AG09309 (cell line): ENCODE measurements around the gene PRKN.

Experiments used
- DNase-seq: peaks from one replicate; pipeline ENCODE4 v3.0.0-alpha.2; 2010; ENCODE audit warnings: low read depth
- H3K4me3 ChIP-seq: 2 replicates; pipeline ENCODE4 v1.5.1; 2011; ENCODE audit warnings: mild to moderate bottlenecking, low read depth, low read length, moderate library complexity; ENCODE audit not compliant: control insufficient read depth
- TF ChIP-seq, protein P1 (sequence below): IDR thresholded peaks from 2 replicates; pipeline ENCODE4 v1.5.1; 2011; ENCODE audit warnings: mild to moderate bottlenecking, low read depth, low read length, inconsistent platforms; ENCODE audit not compliant: insufficient read depth, control insufficient read depth; ENCODE audit errors: missing control alignments

Gene PRKN

DNA sequence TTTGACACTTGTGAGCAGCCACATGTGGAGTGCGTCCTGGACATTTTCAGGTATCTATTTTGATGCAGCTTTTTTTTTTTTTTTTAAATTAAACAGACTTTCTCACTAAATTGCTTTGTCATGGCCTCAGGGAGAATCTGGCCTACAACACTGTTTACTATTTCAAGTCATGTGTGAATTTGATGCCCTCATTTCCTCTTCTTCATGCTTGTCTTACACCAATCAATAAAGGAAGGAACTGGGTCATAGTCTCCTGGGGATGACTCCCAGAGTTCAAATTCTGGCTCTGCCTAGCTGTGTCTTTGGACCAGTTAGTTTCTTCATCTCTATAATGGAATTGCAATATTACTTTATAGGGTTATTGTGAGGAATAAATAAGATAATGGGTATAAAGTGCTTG, 554.1 kb downstream of the PRKN start:
- TF ChIP-seq, protein P1, sequence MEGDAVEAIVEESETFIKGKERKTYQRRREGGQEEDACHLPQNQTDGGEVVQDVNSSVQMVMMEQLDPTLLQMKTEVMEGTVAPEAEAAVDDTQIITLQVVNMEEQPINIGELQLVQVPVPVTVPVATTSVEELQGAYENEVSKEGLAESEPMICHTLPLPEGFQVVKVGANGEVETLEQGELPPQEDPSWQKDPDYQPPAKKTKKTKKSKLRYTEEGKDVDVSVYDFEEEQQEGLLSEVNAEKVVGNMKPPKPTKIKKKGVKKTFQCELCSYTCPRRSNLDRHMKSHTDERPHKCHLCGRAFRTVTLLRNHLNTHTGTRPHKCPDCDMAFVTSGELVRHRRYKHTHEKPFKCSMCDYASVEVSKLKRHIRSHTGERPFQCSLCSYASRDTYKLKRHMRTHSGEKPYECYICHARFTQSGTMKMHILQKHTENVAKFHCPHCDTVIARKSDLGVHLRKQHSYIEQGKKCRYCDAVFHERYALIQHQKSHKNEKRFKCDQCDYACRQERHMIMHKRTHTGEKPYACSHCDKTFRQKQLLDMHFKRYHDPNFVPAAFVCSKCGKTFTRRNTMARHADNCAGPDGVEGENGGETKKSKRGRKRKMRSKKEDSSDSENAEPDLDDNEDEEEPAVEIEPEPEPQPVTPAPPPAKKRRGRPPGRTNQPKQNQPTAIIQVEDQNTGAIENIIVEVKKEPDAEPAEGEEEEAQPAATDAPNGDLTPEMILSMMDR, result no peak
- DNase-seq, result no peak
- no peak overlapping the region for H3K4me3 ChIP-seq

DNA sequence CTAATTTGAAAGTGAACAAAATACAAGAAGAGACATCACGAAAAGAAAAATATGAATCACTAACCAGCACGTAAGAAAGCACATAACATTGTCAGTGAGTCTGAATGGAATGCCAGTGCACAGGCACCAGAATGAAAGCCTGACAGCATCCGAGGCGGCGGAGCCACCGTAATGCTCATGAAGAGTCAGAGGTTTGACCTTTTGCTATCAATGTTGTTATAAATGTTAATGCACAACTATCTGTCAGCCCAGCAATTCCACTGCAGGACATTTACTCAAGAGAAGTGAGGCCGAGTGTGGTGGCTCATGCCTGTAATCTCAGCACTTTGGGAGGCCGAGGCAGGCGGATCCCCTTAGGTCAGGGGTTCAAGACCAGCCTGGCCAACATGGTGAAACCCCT, 562.1 kb downstream of the PRKN start:
- DNase-seq, result no peak
- H3K4me3 ChIP-seq, result no peak overlapping the region
- TF ChIP-seq, protein P1, result no peak

DNA sequence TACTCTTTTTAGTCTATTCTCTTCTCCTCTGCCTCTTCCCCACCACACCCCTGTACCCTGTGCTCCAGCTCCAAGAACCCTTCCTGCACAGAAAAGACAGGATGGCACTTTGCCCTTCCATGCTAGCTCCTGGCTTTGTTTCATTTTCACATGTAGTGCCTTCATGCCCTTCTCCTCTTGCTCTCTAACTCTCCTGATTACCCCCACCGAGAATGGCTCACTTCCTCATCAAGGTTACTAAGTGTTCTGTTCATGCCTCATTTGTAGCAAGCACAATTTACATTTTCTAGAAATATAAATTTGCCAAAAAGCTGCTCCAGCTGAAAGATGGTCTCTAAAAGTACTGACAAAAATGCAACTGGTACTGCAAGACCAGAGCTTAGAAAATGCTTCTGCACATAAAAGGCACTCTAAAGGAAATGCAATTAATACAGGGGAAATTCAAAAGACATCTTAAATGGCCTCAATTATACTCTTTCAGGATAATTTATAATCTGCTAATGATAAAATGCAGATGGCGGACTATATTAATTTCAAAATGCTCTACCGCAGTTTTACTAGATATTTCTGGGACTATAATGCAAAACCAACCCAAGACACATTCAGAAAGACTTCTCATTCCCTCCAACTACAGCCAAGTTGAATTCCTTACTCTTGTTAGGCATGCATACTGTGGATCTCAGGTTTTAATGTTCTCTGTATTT, 570.2 kb downstream of the PRKN start:
- DNase-seq, result no peak
- no peak overlapping the region for H3K4me3 ChIP-seq
- TF ChIP-seq, protein P1, result no peak

DNA sequence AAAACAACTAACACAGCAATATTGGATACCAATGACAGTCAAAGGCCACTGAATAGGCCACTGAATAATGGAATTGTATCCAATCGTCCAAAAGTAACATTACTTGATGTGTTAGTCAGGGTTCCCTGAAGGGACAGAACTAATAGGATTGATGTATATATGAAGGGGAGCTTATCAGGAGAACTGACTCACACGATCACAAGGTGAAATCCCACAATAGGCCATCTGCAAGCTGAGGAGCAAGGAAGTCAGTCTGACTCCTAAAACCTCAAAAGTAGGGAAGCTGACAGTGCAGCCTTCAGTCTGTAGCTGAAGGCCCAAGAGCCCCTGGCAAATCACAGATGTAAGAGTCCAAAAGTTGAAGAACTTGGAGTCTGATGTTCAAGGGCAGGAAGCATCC, 571.4 kb downstream of the PRKN start:
- DNase-seq, result no peak
- no peak overlapping the region for H3K4me3 ChIP-seq
- TF ChIP-seq, protein P1, result no peak

DNA sequence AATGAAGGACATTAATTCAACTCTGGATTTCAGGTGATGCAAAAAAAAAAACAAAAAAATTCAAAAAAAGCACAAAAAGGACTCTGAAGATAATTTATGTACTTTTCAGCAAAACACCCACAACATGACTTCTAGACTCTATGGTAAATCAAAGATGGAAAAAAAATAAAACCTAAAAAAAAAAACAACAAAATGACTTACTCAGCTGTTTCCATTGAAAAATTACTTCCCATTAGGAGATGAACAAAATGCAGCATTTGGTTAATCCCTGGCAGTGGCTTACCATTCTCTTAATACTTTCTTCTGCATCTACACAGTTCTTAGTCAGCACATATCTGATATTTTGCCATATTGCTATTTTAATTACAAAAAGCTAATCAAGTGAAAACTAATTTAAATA, 572.6 kb downstream of the PRKN start:
- DNase-seq, result no peak
- TF ChIP-seq, protein P1, result no peak

DNA sequence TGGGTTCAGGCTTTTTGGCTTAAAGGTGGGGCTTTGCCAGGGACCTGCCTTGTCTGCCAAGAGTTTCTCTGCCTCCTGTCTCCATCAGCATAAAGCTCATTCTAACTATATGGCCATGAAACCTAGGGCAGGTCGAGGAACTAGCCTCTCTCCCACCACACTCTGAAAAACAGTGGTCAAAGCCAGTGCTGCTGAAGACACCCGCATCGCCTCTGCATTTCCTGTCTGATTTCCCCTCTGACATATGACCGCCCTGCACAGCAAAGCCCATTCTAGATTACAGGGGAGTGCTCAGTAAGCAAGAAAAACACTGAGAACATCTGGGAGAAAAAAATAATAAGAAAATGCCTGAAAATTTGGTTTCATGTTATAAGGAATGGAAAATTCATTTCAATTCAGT, 573.6 kb downstream of the PRKN start:
- H3K4me3 ChIP-seq, result no peak overlapping the region
- DNase-seq, result no peak
- TF ChIP-seq, protein P1, result no peak

More for the DNA sequence above, 572.6 kb downstream of the PRKN start:
- no peak overlapping the region for H3K4me3 ChIP-seq

DNA sequence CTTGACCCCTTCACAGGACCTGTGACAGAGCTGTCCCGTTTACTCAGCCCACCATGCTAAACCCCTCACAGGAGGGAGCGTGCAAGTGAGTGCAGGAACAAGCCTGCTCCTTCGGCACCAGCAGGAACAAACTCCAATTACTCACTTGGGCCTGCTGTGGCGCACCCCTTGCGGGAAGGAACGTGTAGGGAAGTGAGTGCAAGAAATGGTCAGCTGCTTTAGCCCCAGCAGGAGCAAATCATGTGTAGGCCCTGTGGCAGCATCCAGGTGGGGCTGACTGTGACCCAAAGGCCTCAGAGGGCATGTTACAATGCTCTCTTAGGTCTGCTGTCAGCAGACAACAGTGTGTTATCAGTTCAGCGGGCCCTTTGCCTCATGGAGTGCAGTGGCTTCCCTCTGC, 574.4 kb downstream of the PRKN start:
- no peak for DNase-seq
- no peak overlapping the region for H3K4me3 ChIP-seq
- TF ChIP-seq, protein P1, result no peak
